HFF-Myc (cell line): ENCODE results near the gene SH3RF3.

Experiments
- DNase-seq: peaks from one replicate; pipeline ENCODE4 v3.0.0-alpha.2; 2011; ENCODE audit warnings: low read depth; ENCODE audit errors: extremely low read depth
- H3K4me3 ChIP-seq: replicated peaks from 2 replicates; pipeline ENCODE4 v1.5.1; 2011; ENCODE audit warnings: low read depth, mild to moderate bottlenecking, control low read depth, low read length
- TF ChIP-seq, protein P1 (sequence below): IDR thresholded peaks from 2 replicates; pipeline ENCODE4 v1.5.1; 2012; ENCODE audit warnings: mild to moderate bottlenecking, low read depth, low read length, control low read depth; ENCODE audit errors: missing control alignments

SH3RF3 gene

DNA sequence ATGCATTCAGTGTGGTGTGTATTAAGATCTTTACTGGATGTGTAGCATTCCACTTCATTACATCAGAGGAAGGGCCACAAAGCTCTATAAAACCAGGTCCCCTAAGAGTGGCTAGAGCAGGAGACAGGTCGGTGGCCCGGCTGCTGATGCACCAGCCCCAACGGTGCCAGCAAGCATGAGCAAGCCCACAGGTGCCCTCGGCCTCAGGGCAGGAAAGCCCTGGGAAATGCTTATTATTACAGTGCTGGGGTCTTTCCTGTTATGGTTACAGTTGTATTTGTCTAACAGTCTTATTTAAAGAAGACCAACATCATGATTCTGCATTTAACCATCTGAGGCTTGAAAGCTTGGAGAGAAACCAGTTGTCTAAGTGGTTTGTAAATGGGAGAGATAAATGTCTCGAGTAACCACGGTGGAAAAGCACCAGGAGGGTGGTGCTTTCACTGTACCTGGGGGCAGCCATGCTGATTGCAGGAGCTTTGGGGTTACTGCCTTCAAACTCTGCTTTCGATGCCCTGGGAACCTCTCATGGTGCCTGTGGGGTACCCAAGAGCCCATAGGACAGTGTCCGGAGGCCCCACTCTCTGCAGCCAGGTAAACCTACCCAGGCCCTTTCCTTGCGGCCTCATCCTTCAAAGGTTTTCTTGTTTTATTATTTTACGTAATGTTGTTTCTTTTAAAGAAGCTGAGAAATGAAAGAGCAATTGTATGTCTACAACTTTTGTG lies 133.1 kb downstream of the SH3RF3 start:
- H3K4me3 ChIP-seq: no peak overlapping the region
- TF ChIP-seq, protein P1, sequence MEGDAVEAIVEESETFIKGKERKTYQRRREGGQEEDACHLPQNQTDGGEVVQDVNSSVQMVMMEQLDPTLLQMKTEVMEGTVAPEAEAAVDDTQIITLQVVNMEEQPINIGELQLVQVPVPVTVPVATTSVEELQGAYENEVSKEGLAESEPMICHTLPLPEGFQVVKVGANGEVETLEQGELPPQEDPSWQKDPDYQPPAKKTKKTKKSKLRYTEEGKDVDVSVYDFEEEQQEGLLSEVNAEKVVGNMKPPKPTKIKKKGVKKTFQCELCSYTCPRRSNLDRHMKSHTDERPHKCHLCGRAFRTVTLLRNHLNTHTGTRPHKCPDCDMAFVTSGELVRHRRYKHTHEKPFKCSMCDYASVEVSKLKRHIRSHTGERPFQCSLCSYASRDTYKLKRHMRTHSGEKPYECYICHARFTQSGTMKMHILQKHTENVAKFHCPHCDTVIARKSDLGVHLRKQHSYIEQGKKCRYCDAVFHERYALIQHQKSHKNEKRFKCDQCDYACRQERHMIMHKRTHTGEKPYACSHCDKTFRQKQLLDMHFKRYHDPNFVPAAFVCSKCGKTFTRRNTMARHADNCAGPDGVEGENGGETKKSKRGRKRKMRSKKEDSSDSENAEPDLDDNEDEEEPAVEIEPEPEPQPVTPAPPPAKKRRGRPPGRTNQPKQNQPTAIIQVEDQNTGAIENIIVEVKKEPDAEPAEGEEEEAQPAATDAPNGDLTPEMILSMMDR: no peak
- no peak for DNase-seq

DNA sequence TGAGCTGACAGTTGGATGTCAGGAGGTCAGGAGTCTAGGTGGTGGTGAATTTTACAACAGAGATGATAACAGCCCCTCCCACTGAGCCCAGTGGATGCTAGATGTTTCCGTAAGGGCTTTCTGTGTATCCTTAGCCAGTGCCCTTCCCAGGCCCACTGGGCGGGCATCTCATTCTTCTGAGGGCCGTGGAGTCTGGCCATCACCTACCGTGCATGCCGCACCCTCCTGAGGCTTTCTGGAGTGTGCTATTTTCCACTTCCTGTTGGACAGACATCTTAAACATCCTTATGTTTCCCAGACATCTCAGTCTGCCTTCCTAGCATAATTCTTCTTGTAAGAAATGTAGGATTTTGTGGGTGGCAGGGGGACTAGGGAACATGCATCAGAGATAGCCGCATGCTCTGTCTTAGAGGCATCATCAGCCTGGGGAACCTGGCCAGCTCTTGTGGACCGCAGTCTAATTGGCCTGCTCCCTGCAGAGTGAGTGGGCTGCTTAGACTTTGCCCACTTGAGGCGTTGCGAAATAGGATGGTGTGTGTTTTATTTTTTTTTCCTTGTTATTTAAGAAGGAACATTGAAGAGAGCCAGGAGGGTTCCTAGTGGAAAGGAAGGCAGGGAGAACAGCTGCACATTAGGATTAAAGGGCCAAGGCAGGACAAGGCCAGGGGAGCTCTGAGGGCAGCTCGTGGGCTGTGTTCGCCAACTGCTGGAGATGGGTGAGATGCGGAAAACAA lies 135.8 kb downstream of the SH3RF3 start:
- TF ChIP-seq, protein P1: no peak
- no peak for DNase-seq
- H3K4me3 ChIP-seq: no peak overlapping the region

DNA sequence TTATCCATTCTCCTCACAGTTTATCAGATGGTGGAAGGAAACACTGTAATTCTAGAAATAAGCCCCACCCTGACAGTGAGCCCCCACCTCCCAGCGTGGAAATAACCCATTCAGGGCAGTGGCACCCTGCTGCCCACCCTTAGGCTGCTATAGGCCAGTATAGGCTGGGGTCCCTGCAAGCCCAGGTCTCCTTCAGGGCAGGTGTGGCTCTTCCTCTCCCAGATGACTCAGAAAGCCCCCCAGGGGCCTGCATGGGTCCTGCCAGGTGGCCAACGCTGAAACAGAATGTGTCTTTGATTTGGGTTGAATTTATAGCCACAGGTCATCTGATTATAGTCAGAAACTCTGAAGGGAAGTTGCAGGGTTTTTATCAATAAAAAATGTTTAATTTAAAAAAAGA lies 136.4 kb downstream of the SH3RF3 start:
- H3K4me3 ChIP-seq: no peak overlapping the region
- TF ChIP-seq, protein P1: no peak
- DNase-seq: no peak

DNA sequence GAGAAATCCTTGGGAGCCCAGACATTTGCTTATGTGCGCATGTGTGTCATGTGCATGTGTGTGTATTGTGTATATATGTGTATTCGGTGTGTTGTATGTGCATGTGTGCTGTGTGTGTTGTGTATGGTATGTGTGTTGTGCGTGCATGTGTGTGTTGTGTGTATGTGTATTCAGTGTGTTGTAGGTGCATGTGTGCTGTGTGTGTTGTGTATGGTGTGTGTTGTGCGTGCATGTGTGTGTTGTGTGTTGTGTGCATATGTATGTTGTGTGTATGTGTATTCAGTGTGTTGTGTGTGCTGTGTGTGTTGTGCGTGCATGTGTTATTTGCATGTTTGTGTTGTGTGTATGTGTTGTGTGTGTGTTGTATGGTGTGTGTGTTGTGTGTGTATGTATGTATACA lies 136.9 kb downstream of the SH3RF3 start:
- TF ChIP-seq, protein P1: no peak
- DNase-seq: no peak
- H3K4me3 ChIP-seq: no peak overlapping the region

DNA sequence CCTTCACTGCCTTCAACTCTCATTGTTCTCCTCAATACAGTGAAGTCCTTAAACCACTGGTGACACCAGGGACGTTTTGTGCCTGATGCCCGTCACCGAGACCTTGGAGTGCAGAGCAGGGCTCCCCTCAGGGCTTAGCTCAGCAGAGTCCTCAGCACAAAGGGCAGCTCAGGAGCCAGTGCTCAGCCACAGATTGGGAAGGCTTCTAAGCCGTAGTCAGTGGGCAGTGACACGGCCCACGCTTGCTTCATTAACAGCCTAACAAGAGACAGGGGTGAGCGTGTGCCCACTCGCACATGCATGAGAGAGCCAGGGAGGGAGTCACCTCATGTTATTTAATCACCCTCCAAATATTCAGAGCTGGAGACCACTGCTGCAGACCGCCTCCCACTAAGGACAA lies 137.5 kb downstream of the SH3RF3 start:
- no peak overlapping the region for H3K4me3 ChIP-seq
- TF ChIP-seq, protein P1: no peak

DNA sequence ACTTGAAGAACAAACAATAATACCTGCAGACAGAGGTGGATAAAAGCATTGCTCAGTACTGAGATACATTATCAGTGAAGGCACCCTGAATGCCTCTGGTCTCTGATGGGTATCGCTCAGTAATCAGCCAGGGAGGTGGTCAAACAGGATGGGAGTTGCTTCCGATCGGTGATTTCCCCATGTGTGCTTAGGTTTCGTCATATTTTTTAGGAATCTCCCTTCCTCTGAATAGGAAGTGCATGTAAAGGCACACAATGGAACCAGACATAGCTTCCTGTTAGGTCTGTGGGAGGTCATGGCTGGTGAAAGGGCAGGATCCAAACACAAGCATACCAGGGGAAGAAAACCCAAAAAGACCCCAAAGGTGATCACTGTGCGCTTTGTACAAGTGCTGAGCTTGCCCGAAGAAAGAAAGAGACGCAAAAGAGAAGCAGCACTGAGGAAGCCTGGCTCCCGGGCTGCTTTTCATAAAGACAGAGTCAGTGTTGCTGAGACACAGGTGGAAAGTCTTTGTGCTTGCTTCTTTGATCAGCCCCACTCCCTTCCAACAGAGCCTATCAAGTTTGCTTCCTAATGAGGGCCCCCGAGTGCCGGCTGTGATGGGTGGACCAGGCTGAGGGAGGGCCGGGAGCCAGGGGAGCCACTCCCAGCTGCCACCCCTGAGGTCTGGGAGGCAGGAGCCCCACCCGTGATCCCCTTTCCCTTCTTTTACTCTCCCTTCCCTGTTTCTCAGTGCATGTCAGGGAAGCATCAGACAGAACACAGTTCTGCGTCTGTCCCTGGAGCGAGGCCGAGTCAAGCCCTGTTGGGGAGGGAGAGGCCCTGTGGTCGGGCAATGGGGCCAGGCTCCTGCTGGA lies 138.2 kb downstream of the SH3RF3 start:
- no peak overlapping the region for H3K4me3 ChIP-seq
- TF ChIP-seq, protein P1: no peak
- DNase-seq: no peak

More for the DNA sequence above, 137.5 kb downstream of the SH3RF3 start:
- DNase-seq: no peak
